BE2C (cell line): Measurements from ENCODE around the gene PAQR6.

Experiments used
- DNase-seq: peaks from one replicate; pipeline ENCODE4 v3.0.0-alpha.2; 2020
- H3K27me3 ChIP-seq: fragments of 250-450 bp; sonication (Bioruptor Pico); 2 replicates; pipeline ENCODE4 v1.5.1; 2020; ENCODE audit warnings: mild to moderate bottlenecking
- H3K36me3 ChIP-seq: fragments of 250-450 bp; sonication (Bioruptor Pico); 2 replicates; pipeline ENCODE4 v1.5.1; 2020; ENCODE audit warnings: mild to moderate bottlenecking
- H3K4me1 ChIP-seq: fragments of 250-450 bp; sonication (Bioruptor Pico); 2 replicates; pipeline ENCODE4 v1.5.1; 2020
- H3K4me3 ChIP-seq: 2 replicates; pipeline ENCODE4 v1.5.1; 2011; ENCODE audit warnings: low read depth, low read length
- H3K9me3 ChIP-seq: fragments of 250-450 bp; sonication (Bioruptor Pico); 2 replicates; pipeline ENCODE4 v1.5.1; 2020
- TF ChIP-seq, protein P1 (sequence below): IDR thresholded peaks from 2 replicates; pipeline ENCODE4 v1.5.1; 2012; ENCODE audit warnings: mild to moderate bottlenecking, low read depth, low read length

The PAQR6 gene

GRCh38 chr1:156194300-156194652 lies 53.6 kb downstream of the PAQR6 start:
- Histone ChIP-seq H3K9me3 (no peaks in the 10 kb centered on the region), H3K4me1 (no peaks in the 10 kb centered on the region), H3K4me3 (peak overlapping the region; percentile 92), H3K36me3 (peaks cover 7% of the 10 kb centered on the region), H3K27me3 (no peaks in the 10 kb centered on the region)
- TF ChIP-seq, protein P1, sequence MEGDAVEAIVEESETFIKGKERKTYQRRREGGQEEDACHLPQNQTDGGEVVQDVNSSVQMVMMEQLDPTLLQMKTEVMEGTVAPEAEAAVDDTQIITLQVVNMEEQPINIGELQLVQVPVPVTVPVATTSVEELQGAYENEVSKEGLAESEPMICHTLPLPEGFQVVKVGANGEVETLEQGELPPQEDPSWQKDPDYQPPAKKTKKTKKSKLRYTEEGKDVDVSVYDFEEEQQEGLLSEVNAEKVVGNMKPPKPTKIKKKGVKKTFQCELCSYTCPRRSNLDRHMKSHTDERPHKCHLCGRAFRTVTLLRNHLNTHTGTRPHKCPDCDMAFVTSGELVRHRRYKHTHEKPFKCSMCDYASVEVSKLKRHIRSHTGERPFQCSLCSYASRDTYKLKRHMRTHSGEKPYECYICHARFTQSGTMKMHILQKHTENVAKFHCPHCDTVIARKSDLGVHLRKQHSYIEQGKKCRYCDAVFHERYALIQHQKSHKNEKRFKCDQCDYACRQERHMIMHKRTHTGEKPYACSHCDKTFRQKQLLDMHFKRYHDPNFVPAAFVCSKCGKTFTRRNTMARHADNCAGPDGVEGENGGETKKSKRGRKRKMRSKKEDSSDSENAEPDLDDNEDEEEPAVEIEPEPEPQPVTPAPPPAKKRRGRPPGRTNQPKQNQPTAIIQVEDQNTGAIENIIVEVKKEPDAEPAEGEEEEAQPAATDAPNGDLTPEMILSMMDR: no peak
- DNase-seq: no peak

- Histone ChIP-seq H3K27me3 (no peaks in the 10 kb centered on the region), H3K9me3 (no peaks in the 10 kb centered on the region), H3K4me1 (no peaks in the 10 kb centered on the region), H3K36me3 (peaks cover 7% of the 10 kb centered on the region), H3K4me3 (peak within 1 kb of the TSS; percentile 92)
- DNase-seq: peak; percentile 97
- TF ChIP-seq, protein P1: peak; percentile 52
These were observed 54.2 kb downstream of the PAQR6 start, which contains the start of gene SLC25A44 for GRCh38 chr1:156193488-156194299. SLC25A44 (plus strand) TSS chr1:156194104; CDS start chr1:156199848, 5,744 bp downstream.
